Measurements from ENCODE around the gene ZC3H4. TPM values are rescaled to one million over a fixed set of nuclear protein-coding genes. Genes with fewer than 3 reads are reported as not detected.

Gene ZC3H4
- total RNA-seq, 4 donors from 2014 or later: 16.4 to 26.2 (median 20.1) TPM

- TF ChIP-seq CTCF (IDR thresholded peaks at IDR 0.05) (no peak), POLR2A (IDR thresholded peaks at IDR 0.05) (no peak)
- no peak overlapping the region for H3K27ac ChIP-seq
- no peak for DNase-seq
- no peak overlapping the region for H3K4me3 ChIP-seq
- 73 to 77% methylated on average over 2 of the region's 2 CpGs for WGBS, 2 donors
- no peaks in the 10 kb centered on the region for H3K27me3 ChIP-seq
- H3K36me3 ChIP-seq: peaks cover 0 to 28% (median 0%) of the 10 kb centered on the region in 3 donors
- H3K9me3 ChIP-seq: no peaks in the 10 kb centered on the region
- intact Hi-C loops (cut with DNase I): no loop called here
- H3K4me1 ChIP-seq: peaks cover 11 to 65% (median 16%) of the 10 kb centered on the region in 3 donors
Observed at GRCh38 chr19:47134545-47134944, 21.0 kb upstream of the ZC3H4 start.

- intact Hi-C loops (cut with DNase I): no loop called here
- no peak overlapping the region for H3K4me3 ChIP-seq
- DNase-seq: no peak
- no peak overlapping the region for H3K27ac ChIP-seq
- peaks cover 0 to 22% (median 0%) of the 10 kb centered on the region in 3 donors for H3K36me3 ChIP-seq
- no peaks in the 10 kb centered on the region for H3K27me3 ChIP-seq
- H3K4me1 ChIP-seq: peaks cover 11 to 65% (median 16%) of the 10 kb centered on the region in 3 donors
- H3K9me3 ChIP-seq: no peaks in the 10 kb centered on the region
- 86 to 87% methylated on average over 11 of the region's 11 CpGs for WGBS, 2 donors
- no peak for TF ChIP-seq CTCF (IDR thresholded peaks at IDR 0.05)
- no peak for TF ChIP-seq POLR2A (IDR thresholded peaks at IDR 0.05)
Observed at GRCh38 chr19:47133021-47133471, 19.5 kb upstream of the ZC3H4 start.

- intact Hi-C loops (cut with DNase I): no loop called here
- peak overlapping the region in 3 of 4 donors; percentile 64 to 93 (median 91) for H3K4me3 ChIP-seq
Observed at GRCh38 chr19:47132194-47132852, 18.7 kb upstream of the ZC3H4 start.

GRCh38 chr19:47130589-47131227 is 17.1 kb upstream of the ZC3H4 start, which contains the start of gene SAE1:
SAE1 (plus strand) TSS chr19:47130835; CDS start chr19:47130931, 96 bp downstream.
- peak; percentile 31 to 95 (median 44) for TF ChIP-seq CTCF (IDR thresholded peaks at IDR 0.05)
- TF ChIP-seq POLR2A (IDR thresholded peaks at IDR 0.05): peak in 3 of 4 donors; percentile 56 to 85 (median 74)
- Histone ChIP-seq H3K4me1 (peaks cover 11 to 53% (median 16%) of the 10 kb centered on the region in 3 donors), H3K9me3 (no peaks in the 10 kb centered on the region), H3K27me3 (no peaks in the 10 kb centered on the region), H3K4me3 (peak within 1 kb of the TSS; percentile 64 to 93 (median 90)), H3K27ac (peak within 1 kb of the TSS; percentile 83 to 97 (median 96)), H3K36me3 (peaks cover 0 to 9% (median 0%) of the 10 kb centered on the region in 3 donors)
- WGBS, 2 donors: 0% methylated on average over 17 to 24 of the region's 51 CpGs
- intact Hi-C loops (cut with DNase I): no loop called here
- DNase-seq: peak; percentile 64

More at GRCh38 chr19:47132194-47132852, 18.7 kb upstream of the ZC3H4 start:
- no peak for TF ChIP-seq CTCF (IDR thresholded peaks at IDR 0.05)
- TF ChIP-seq POLR2A (IDR thresholded peaks at IDR 0.05): no peak
- WGBS, 2 donors: 83 to 84% methylated on average over 6 to 7 of the region's 7 CpGs
- Histone ChIP-seq H3K27ac (no peak overlapping the region), H3K4me1 (peaks cover 11 to 65% (median 16%) of the 10 kb centered on the region in 3 donors), H3K36me3 (peaks cover 0 to 22% (median 0%) of the 10 kb centered on the region in 3 donors), H3K27me3 (no peaks in the 10 kb centered on the region), H3K9me3 (no peaks in the 10 kb centered on the region)
- DNase-seq: no peak

DNA sequence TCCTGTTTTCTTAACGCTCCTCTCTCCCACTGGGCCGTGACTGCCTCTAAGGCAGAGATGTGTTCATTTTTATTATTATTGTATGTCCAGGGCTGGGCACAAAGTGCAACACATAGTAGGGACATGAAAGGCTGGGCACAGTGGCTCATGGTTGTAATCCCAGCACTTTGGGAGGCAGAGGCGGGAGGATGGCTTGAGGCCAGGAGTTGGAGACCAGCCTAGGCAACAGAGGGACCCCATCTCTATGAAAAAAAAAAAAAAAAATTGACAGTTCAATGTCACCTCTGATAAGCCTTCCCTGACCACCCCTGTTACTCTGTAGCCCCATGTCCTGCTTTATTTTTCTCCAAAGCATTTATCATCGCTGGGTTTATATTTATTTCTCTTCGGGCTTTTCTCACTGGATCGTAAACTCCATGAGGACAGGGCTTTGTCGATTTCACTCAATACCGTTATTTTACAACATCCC is 16.6 kb upstream of the ZC3H4 start:
- H3K4me3 ChIP-seq: peak overlapping the region in 3 of 4 donors; percentile 90 to 93 (median 91)
- intact Hi-C loops (cut with DNase I): no loop called here
- DNase-seq: no peak
- H3K4me1 ChIP-seq: peaks cover 11 to 51% (median 16%) of the 10 kb centered on the region in 3 donors
- peak overlapping the region; percentile 83 to 97 (median 96) for H3K27ac ChIP-seq
- no peaks in the 10 kb centered on the region for H3K27me3 ChIP-seq
- H3K36me3 ChIP-seq: peaks cover 0 to 8% (median 0%) of the 10 kb centered on the region in 3 donors
- H3K9me3 ChIP-seq: no peaks in the 10 kb centered on the region
- TF ChIP-seq POLR2A (IDR thresholded peaks at IDR 0.05): no peak
- no peak for TF ChIP-seq CTCF (IDR thresholded peaks at IDR 0.05)
- 59 to 62% methylated on average over 8 of the region's 8 CpGs for WGBS, 2 donors
